Osteocyte (in vitro differentiated cells): Measurements from ENCODE around the gene GIMAP5. TPM values are rescaled to one million over a fixed set of nuclear protein-coding genes. Genes with fewer than 3 reads are reported as not detected.

Experiments used
- DNase-seq: peaks from one replicate; pipeline ENCODE4 v3.0.0; 2021; ENCODE audit warnings: mixed read lengths; ENCODE audit not compliant: unreplicated experiment; ENCODE audit errors: extremely low spot score
- H3K27ac Mint-ChIP-seq: one replicate; pipeline ENCODE4 v1.8.0; 2021; ENCODE audit warnings: mild to moderate bottlenecking, mixed read lengths; ENCODE audit not compliant: unreplicated experiment
- H3K27me3 Mint-ChIP-seq: one replicate; pipeline ENCODE4 v1.8.0; 2021; ENCODE audit warnings: mixed read lengths; ENCODE audit not compliant: unreplicated experiment
- H3K36me3 Mint-ChIP-seq: one replicate; pipeline ENCODE4 v1.8.0; 2021; ENCODE audit warnings: mixed read lengths; ENCODE audit not compliant: unreplicated experiment
- H3K4me1 Mint-ChIP-seq: one replicate; pipeline ENCODE4 v1.8.0; 2021; ENCODE audit warnings: mixed read lengths; ENCODE audit not compliant: unreplicated experiment
- H3K4me3 Mint-ChIP-seq: one replicate; pipeline ENCODE4 v1.8.0; 2021; ENCODE audit warnings: mild to moderate bottlenecking, moderate library complexity, mixed read lengths; ENCODE audit not compliant: unreplicated experiment
- H3K9me3 Mint-ChIP-seq: one replicate; pipeline ENCODE4 v1.8.0; 2021; ENCODE audit warnings: mixed read lengths; ENCODE audit not compliant: unreplicated experiment
- total RNA-seq: library from RNA; stranded (reverse); gene quantifications from 2 replicates; pipeline ENCODE4 v1.2.1, GENCODE V29; 2021
- TF ChIP-seq, protein P1 (sequence below): fragments of 200-600 bp; sonication (generic); IDR thresholded peaks from 2 replicates; pipeline ENCODE4 v1.5.0; 2021; ENCODE audit warnings: antibody characterized with exemption, mild to moderate bottlenecking, moderate library complexity

The GIMAP5 gene
- total RNA-seq, 1 donor from 2014 or later: not detected

DNA sequence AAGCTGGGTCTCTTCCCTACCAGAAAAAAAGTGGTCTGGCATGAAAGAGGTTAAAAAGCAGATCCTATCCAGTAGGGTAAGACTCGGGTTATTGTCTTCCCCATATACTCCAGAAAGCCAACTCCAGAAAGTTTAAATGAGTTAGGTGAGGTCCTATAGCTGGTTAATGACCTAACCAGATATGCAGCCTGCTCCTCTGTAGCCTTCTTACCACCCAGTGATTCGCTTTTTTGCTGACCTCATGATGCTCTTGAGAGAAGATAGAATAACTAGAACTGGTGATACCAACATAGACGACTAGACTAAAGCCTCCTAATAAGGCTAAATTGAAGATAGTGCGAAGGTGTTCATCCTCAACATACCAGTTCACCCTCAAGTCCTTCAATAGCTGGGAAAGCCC lies 21.5 kb upstream of the GIMAP5 start:
- no peaks in the 10 kb centered on the region for H3K27me3 Mint-ChIP-seq
- H3K27ac Mint-ChIP-seq: no peak overlapping the region

DNA sequence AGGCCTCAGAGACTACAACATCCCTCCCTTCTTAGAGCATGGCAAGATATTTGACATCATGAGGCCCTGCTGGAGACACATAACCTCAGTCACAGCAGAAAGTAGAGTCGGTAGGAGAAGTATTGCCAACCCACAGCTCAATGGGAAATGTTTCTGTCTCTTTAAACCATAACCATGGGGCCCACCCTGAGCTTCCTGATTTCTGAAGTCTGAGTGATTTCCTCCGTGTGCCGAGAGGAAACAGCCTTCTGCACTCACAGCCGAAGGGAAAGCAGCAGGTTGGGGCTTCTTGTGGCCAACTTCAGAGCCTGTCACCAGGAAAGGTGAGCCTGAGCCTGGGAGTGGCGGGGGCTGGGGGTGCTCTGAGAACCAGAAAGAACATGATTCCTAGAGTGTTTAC lies 20.9 kb upstream of the GIMAP5 start, which contains the start of gene GIMAP1:
Gene GIMAP1, plus strand, starts transcription at position 246 of the 400 bp plus-strand sequence. CDS start 2,435 bp downstream, outside the sequence.
- Mint-ChIP-seq H3K4me3 (no peak within 1 kb of the TSS), H3K36me3 (no peaks in the 10 kb centered on the region), H3K9me3 (peaks cover 25% of the 10 kb centered on the region), H3K27ac (no peak within 1 kb of the TSS), H3K4me1 (no peaks in the 10 kb centered on the region), H3K27me3 (no peaks in the 10 kb centered on the region)
- TF ChIP-seq, protein P1, sequence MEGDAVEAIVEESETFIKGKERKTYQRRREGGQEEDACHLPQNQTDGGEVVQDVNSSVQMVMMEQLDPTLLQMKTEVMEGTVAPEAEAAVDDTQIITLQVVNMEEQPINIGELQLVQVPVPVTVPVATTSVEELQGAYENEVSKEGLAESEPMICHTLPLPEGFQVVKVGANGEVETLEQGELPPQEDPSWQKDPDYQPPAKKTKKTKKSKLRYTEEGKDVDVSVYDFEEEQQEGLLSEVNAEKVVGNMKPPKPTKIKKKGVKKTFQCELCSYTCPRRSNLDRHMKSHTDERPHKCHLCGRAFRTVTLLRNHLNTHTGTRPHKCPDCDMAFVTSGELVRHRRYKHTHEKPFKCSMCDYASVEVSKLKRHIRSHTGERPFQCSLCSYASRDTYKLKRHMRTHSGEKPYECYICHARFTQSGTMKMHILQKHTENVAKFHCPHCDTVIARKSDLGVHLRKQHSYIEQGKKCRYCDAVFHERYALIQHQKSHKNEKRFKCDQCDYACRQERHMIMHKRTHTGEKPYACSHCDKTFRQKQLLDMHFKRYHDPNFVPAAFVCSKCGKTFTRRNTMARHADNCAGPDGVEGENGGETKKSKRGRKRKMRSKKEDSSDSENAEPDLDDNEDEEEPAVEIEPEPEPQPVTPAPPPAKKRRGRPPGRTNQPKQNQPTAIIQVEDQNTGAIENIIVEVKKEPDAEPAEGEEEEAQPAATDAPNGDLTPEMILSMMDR: no peak
- no peak for DNase-seq

More for the DNA sequence above, 21.5 kb upstream of the GIMAP5 start:
- TF ChIP-seq, protein P1: no peak
- no peak for DNase-seq
- Mint-ChIP-seq H3K9me3 (peaks cover 25% of the 10 kb centered on the region), H3K36me3 (no peaks in the 10 kb centered on the region), H3K4me1 (no peaks in the 10 kb centered on the region), H3K4me3 (no peak overlapping the region)

DNA sequence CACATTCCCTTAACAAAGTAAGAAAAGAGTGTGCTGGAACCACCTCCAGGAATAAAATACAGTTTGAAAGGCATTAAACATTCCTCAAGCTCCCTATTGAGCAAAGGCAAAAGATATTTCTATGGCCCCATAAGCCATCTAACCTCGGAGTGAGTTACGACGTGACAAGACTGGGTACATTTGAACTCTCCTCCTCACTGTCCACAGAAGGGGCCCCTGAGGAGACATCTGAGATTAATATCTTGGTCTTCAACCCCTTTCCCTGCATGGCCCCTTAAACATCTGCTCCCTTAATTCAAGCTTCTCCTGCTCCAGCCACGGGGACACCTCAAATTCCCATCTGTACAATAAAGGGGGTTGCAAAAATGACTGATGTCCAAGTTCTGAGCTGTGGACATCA lies 20.3 kb upstream of the GIMAP5 start:
- TF ChIP-seq, protein P1: no peak
- Mint-ChIP-seq H3K36me3 (no peaks in the 10 kb centered on the region), H3K9me3 (peaks cover 25% of the 10 kb centered on the region), H3K27me3 (no peaks in the 10 kb centered on the region), H3K27ac (no peak overlapping the region), H3K4me3 (no peak overlapping the region), H3K4me1 (no peaks in the 10 kb centered on the region)
- DNase-seq: no peak

DNA sequence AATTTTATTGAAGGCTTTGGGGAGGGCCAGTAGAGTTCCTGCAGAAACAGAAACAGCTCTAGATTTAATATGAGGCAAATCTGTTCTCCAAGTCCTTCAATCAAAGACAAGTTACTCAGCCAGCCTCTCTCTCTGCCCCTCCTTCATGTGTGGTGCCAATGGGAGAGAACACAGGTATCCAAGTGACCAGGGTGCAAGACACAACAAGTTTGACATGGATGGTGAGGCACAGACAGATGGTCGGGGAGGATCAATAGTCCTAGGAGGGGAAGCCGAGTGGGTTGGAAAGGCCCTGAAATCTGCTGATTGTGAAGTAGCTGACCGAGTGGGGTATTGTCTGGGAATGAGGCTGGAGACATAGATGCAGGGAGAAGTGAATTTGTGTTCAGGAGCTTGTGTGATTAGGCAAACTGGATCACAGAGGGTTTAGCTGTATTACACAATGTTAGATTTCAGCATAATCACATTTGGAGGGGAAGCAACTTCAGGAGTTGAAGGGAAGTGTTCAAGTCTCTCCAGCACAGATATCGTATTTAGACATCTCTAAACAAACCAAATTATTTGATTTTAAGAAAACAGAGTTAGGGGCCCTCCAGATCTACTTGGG lies 19.3 kb upstream of the GIMAP5 start:
- H3K27ac Mint-ChIP-seq: no peak overlapping the region
- DNase-seq: no peak
- no peaks in the 10 kb centered on the region for H3K4me1 Mint-ChIP-seq
- H3K4me3 Mint-ChIP-seq: no peak overlapping the region
- H3K27me3 Mint-ChIP-seq: no peaks in the 10 kb centered on the region
- TF ChIP-seq, protein P1: no peak
- peaks cover 19% of the 10 kb centered on the region for H3K9me3 Mint-ChIP-seq
- no peaks in the 10 kb centered on the region for H3K36me3 Mint-ChIP-seq

GRCh38 chr7:150719436-150719835 lies 17.8 kb upstream of the GIMAP5 start:
- Mint-ChIP-seq H3K9me3 (peaks cover 11% of the 10 kb centered on the region), H3K4me1 (no peaks in the 10 kb centered on the region), H3K27ac (no peak overlapping the region), H3K4me3 (no peak overlapping the region), H3K36me3 (no peaks in the 10 kb centered on the region), H3K27me3 (no peaks in the 10 kb centered on the region)
- TF ChIP-seq, protein P1: no peak
- DNase-seq: no peak
